HK-2 (cell line): Measurements from ENCODE around the gene HOXB13.
A peak's percentile ranks its signal among the peaks of the same experiment; 100 is the strongest.
"Not testable (repeated sequence)": the region's sequence is repeated elsewhere in the genome, so short reads cannot be mapped to it uniquely, and the experiment has no call there.

Experiments used
- DNase-seq: peaks from one replicate; pipeline ENCODE4 v3.0.0-alpha.2; 2018; ENCODE audit not compliant: unreplicated experiment

The HOXB13 gene

GRCh38 chr17:48726114-48726915 lies 2.2 kb downstream of the HOXB13 start:
- DNase-seq: no peak

- no peak for DNase-seq
Observed at GRCh38 chr17:48725288-48726064, 3.1 kb downstream of the HOXB13 start.

GRCh38 chr17:48725004-48725287 lies 3.6 kb downstream of the HOXB13 start:
- DNase-seq: no peak

- DNase-seq: peak; percentile 81
Observed at GRCh38 chr17:48724251-48725003, 4.1 kb downstream of the HOXB13 start.

- no peak for DNase-seq
Observed at GRCh38 chr17:48723423-48724250, 4.9 kb downstream of the HOXB13 start.

- no peak for DNase-seq
Observed at GRCh38 chr17:48722915-48723422, 5.6 kb downstream of the HOXB13 start, which contains the start of gene PRAC2. Gene PRAC2, plus strand, starts transcription at chr17:48723185. Its CDS starts 1,226 bp downstream, at chr17:48724411.

GRCh38 chr17:48722201-48722907 lies 6.2 kb downstream of the HOXB13 start, which contains the start of gene PRAC1:
Gene PRAC1, minus strand, starts transcription at chr17:48722518. Its CDS starts 126 bp downstream, at chr17:48722392.
- no peak for DNase-seq

GRCh38 chr17:48721009-48721402 lies 7.5 kb downstream of the HOXB13 start:
- DNase-seq: no peak

GRCh38 chr17:48720266-48721008 lies 8.1 kb downstream of the HOXB13 start:
- no peak for DNase-seq

- no peak for DNase-seq
Observed at GRCh38 chr17:48719642-48720265, 8.8 kb downstream of the HOXB13 start.

- DNase-seq: no peak
Observed at GRCh38 chr17:48718761-48719641, 9.5 kb downstream of the HOXB13 start.

GRCh38 chr17:48718227-48718760 lies 10.3 kb downstream of the HOXB13 start:
- DNase-seq: no peak

GRCh38 chr17:48717367-48718226 lies 11.0 kb downstream of the HOXB13 start:
- DNase-seq: no peak

GRCh38 chr17:48716549-48716948 lies 12.0 kb downstream of the HOXB13 start:
- not testable (repeated sequence) for DNase-seq

GRCh38 chr17:48715496-48716399 lies 12.8 kb downstream of the HOXB13 start:
- no peak for DNase-seq

- DNase-seq: no peak
Observed at GRCh38 chr17:48711128-48711527, 17.4 kb downstream of the HOXB13 start.
